Anterior cingulate cortex (tissue), 58 donors: ENCODE results near the gene SLC36A2.
A peak's percentile ranks its signal among the peaks of the same experiment; 100 is the strongest.
"Not testable (repeated sequence)": the region's sequence is repeated elsewhere in the genome, so short reads cannot be mapped to it uniquely, and the experiment has no call there.

ENCODE experiments used
- DNase-seq, 58 donors: peaks; one replicate each; lab custom pipeline; 2025; lab: John Stamatoyannopoulos, UW

The SLC36A2 gene

DNA sequence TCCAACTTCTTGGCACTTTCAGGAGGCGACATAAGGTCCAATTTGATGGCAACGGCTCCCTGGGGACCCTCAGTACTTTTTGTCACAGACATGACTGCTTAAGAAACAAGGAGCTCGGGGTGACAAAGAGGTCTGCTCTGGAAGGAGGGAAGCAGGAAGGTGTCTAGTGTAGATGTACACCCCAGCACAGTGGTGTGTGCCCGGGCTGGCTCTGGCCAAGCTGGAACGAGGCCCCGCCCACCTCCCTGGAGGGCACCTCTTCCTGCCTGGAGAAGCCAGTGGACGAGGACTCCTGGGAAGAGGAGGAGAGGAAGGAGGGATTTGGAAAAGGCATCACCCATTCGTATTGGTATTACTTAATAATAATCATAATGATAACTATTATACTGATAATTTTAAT lies at the start of gene SLC36A2:
SLC36A2 (minus strand) TSS at position 191 of the 400 bp plus-strand sequence; CDS start at position 92, 99 bp downstream.
- DNase-seq: no peak

DNA sequence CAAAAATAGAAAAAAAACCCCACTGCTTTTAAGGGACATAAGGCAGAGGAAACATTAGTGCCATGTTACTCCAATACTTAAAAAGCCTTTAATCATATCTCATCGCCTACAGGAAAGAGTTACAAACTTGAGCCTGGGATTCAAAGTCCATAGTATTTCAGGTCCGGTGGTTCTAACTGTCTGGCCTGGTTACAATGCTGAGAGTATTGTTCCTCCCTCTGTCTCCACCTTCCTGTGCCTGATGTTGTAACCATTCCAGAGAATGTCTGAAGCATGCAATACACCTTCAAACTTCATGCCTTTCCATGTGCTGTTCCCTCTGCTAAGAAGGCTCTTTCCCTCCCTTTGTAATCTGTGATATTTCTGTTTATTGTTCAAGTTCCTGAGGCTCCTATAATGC lies 41.6 kb upstream of the SLC36A2 start:
- DNase-seq: no peak

DNA sequence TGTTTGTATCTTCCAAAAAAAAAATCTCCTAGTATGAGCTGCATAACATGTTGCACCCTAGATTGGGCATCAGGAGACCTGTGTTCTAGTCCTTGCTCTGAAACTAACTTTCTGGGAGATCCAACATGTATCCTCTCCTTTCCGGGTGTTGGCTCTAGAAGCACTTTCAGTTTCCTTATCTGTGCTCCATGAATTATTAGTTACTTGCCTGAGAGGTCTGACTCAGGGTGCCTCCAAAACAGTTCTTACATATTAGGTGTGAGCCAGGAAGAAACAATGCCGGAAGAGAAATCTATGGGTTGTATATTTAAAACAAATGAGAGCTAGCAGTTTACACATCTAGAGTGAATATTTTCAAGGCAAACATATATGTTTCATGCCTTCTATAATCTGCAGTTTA lies 36.7 kb upstream of the SLC36A2 start:
- DNase-seq: no peak

DNA sequence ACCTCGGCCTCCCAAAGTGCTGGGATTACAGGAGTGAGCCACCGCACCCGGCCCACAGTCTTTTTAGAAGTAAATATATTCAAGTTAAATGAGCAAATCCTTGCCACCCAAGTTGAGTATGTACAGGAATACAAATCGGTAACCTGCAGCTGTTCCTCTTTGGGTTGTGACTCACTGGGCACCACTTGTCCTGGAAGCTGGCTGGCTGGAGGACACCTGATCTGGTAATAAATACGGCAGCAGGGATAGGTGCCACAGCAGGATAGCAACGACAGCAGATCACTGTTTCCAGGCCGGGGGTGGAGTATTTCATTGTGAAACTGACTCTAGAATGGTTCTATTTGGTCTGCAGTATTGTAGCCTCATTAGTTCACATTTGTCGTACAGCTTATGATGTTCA lies 35.7 kb upstream of the SLC36A2 start:
- DNase-seq: peak in 1 of 58 donors; percentile 2

DNA sequence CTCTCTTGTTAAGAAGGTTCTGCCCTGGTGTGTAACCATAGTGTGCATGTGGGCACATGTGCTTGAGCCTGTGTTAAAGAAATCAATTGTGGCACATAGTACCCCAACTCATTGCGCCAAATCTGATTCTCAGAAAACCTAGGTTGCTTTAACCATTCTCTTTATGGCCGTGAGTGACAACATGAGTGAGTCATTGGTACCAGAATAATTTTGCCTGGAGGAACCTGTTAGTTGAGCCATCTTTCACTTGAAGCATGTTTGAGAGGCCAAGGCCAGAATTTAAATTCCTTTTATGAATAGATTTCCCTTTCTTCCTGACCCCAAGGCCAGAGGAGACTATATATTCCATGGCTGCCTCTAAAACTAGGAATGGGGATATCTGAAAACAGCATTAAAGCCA lies 35.2 kb upstream of the SLC36A2 start:
- no peak for DNase-seq

DNA sequence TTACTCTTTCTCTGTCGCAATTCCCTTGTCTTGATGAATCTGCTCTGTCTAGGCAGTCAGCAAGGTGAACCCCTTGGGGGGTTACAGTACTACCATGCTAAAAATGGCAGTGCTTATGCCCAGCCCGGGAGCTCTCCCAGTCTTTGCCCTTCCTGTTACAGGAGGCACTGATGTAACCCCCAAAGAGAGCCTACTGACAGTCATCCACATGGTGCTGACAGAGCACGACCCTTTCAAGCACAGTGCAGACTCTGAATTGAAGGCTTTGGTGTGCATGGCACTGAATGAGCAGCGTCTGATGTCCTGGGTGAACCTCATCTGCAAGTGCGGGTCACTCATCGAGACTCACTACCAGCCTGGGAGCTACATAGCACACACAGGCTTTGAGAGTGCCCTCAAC lies 34.5 kb upstream of the SLC36A2 start:
- DNase-seq: no peak

DNA sequence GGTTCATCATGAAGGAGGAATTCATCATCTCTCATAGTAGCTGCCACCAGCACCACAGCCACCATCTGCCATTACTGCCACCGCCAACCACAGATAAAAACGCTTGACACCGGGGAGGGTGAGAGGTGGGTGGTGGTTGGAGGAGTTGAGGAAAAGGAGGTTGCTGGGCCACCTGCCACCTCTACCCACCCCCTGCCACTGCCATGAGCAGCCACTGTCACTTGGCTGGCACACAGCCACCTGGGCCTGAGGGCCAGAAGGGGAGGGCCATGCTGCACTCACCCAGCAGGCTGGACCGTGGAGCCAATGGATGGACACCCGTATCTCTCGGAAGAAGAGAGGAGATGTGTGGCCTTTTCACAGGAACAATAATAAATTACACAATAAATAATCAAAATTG lies 31.3 kb upstream of the SLC36A2 start:
- no peak for DNase-seq

DNA sequence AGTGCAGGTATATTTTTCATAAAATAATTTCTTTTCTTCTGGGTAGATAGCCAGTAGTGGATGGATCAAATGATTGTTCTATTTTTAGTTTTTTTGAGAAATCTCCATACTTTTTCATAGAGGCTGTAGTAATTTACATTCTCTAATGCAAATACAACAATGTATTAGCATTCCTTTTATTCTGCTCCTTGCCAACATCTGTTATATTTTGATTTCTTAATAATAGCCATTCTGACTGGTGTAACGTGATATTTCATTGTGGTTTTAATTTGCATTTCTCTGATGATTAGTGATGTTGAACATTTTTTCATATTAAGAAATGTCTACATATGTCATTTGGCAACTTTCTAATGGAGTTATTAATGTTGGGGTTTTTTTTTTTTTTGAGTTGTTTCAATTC lies 27.2 kb upstream of the SLC36A2 start:
- no peak for DNase-seq

DNA sequence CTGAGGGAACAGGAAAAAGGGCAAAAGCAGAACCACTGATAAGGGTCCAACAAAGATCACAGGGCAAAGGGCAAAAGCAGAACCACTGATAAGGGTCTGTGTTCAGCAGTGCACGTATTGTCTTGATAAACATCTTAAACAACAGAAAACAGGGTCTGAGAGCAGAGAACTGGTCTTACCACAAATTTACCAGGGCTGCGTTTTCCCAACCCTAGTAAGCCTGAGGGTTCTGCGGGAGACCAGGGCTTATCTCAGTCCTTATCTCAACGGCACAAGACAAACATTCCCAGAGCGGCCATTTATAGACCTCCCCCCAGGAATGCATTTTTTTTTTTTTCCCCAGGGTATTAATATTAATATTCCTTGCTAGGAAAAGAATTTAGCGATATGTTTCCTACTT lies 19.7 kb upstream of the SLC36A2 start:
- not testable (repeated sequence) for DNase-seq

DNA sequence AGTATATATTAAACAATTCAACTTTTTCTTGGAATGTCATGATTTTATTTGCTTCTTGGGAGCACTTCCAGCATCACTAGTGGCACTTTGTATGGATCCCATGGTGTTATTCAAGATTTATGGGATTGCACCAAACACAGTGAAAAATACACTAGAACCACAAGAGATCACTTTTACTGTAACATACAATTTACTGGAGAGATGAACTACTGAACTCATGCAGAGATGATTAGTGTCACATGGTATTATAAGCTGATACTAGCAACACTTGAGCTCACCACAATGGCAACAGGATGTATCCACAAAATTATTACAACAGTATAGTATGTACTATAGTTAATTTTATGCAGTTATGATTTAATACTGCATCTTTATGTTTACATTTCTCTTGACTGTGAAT lies 16.3 kb upstream of the SLC36A2 start:
- DNase-seq: no peak

DNA sequence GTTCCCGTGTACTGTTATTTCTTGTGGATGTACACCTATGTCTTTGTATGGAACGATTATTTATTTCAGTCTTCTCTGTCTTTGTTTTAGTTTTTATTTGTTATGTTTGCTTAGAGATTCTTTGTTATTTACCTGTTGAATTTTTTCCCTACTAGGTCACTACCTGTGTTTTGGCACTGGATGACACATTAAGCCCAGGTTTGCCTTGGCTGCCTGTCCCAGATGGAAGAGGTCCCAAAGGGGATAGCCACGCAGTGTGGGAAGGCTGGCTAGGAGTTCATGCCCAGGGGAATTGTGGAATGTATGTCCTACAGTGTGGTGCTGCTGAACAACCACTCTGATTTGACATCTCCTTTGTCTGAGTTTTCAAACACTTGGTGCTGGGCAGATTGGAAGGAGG lies 15.6 kb upstream of the SLC36A2 start:
- no peak for DNase-seq

DNA sequence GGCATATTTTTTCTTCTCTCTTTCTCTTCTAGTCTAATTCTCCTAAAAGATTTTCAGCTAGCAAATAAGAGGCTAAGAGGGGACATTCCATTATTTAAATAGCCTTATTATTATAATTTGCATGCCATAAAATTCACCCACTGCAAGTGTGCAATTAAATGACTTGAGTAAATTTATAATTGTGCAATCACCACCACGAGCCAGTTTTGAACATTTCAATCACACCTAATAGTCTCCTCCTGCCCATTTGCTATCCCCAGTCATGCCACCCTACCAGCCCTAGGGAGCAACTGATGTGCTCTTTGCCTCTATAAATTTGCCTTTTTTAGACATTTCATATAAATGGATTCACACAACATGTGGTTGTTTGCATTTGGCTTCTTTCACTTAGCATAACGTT lies 12.0 kb upstream of the SLC36A2 start:
- no peak for DNase-seq

DNA sequence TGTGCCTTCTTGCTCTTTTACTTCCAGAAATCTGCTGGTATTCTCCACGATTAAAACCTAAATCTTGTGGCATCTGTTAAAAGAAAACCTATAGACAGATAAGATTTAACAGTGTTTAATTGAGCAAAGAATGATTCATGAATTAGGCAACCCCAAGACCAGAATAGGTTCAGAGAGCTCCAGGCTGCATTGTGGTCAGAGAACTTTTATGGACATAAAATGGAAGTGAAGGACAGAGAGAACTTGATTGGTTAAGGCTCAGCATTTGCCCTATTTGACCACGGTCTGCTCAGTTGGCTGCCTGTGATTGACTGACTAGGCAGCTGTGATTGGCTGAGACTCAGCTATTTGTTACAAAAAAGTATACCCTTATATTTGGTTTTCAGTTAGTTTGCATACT lies 10.4 kb upstream of the SLC36A2 start:
- no peak for DNase-seq

DNA sequence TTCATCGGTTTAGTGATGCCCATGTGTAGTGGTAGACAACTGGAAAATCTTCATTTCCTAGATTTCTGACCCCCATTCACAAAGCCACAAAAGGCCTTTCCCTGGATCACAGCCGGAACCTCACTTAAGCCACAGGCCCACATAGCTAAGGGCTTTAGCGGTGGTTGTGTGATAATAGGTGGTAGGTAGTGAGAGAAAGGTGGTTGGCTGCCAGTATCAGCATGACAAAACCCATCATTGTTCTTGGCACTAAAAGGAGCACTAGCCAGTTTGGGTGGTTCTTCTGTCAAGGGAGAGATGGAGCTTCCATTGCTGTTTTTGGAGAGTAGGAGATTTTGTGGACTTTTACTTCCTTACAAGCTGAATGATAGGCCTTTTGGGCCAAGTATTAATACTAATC lies 9.7 kb upstream of the SLC36A2 start:
- no peak for DNase-seq

DNA sequence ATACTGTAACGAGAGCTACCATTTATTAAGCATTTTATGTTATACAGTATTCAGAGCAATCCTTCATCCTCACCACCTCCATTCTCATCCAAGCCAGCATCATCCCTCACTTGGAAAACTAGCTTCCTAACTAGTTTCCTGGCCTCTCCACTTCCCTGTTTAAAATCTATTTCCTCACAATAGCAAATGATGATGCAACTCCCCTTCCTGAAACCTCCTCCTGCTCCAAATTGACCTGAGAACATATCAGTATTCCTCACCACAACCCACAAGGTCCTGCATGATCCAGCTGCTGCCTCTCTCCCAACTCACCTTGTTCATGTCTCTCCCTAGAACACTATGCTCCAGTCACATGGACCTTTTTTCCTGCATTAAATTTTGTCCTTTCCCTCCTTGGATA lies 4.3 kb upstream of the SLC36A2 start:
- DNase-seq: no peak

DNA sequence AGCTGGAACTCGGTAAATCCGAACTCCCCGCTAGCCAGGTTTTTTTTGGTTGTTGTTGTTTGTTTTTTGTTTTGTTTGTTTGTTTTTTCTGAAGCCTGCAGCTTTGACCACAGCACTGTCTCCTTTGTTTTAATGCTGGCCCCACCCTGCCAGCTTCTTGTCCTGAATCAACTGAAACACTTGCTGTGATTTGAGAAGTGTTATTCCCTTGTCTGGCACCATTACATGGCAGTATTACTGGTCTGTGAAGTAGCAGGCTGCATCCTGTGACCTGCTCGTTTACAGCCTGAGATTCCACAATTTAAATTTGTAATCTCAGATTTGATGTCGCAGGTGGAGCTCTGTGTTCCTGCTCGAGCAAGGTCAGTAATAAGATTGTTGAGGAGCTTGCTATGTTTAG lies 1.4 kb upstream of the SLC36A2 start:
- DNase-seq: no peak

DNA sequence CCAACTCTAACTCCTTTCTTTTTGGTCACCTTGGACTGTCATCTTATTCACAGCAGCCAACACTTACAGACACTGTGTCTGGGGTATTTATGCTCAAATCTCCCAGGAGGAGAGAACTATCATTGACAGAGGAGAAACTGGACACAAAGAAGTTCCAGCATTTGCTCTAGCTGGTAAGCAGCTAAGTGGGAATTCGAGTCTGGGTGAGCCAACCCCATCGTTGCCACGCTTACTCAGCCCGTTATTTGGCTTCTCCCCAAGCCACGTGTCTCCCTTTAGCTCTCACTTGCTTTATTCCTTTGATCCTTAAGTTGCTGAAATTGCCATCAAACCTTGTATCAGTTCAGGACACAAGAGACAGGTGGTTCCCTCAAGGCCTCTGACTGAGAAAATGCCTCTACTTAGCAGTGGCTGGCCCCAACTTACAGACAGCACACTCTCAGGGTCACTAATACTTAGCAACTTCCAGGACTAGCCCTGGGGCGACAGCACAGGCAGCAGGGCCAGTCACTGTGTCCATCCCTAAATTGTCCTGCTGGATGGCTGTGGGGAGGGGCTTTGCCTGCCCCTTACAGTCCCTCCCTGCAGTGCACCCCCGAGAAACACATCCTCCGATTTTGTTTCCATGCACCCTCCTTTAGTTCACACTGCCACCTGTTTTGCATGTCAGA lies 1.4 kb downstream of the SLC36A2 start:
- no peak for DNase-seq

DNA sequence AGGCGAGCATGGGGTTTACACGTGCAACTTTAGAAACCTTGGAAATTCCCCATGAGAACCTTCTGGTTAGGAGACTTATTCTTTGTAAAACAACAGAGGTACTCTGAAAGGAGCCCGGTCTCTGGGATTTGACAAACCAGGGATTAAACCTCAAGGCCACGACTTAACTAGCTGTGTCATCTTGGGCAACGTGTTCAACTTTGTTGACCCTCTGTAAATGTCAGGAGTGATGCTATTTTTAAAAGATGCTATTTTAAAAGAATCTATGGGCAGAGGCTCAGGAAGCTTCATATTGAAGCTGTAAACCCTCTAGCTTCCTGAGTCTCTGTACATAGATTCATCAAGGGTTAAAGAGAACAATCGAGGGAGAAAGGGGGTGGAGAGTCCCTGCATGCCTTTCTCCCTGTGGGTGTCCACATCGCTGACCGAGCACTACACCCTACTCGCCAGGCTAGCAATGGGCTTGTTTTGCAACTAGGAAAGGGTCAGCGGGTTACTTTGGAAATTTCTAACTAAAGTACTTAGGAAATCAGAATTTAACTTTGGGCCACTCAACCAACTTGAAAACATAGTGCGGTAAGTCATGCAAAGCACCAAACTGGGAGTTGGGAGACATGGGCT lies 2.1 kb downstream of the SLC36A2 start:
- DNase-seq: no peak

DNA sequence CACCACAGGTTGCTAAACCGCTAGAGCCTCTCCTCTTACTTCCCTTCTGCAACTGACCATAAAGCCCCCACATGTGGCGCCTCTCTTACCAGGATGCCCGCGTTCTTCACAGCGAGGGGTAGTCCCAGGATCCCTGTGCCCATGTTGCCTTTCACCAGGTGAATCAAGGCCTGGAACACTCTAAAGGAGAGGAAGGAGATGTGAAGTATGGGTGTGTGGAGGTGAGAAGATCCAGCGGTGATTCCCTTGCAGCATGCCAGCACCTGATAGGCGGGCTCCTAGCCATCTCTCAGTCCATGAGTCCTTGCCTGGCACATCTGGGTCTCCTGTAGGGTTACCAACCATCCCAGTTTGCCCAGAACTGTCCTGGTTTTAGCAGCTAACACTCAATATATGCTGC lies 3.3 kb downstream of the SLC36A2 start:
- no peak for DNase-seq

DNA sequence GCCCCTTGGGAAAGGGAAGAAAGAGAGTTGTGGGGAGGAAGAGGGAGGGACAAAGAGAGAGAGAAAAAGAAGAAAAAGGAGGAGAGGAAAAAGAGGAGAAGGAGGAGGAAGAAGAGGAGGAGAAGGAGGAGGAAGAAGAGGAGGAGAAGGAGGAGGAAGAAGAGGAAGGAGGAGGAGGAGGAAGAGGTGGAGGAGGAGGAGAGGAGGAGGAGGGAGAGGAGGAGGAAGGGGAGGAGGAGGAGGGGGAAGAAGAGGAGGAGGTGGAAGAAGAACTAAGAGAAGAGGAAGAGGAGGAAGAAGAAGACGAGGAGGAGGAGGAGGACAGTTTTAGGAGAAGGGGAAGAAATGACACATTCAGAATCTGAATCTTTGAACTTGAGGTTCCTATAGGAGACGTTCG lies 7.4 kb downstream of the SLC36A2 start:
- DNase-seq: no peak

DNA sequence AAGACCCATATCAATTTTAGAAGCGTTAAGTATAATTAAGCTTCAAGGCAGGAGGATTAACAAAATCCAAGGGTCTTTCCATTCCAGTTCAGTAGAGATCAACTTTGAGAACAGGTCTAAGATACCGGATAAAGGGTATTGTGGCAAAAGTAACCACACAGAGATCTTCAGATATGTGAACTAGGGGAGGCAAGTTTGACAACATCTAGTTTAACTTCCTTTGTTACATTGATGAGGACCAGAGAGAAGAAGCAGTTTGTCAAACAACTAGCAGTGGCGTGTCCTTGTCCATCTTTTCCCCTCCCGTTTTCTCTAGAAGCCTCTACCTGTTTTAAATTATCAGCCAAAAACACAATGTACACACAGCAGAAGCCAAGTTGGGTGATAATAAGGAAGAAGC lies 8.6 kb downstream of the SLC36A2 start:
- DNase-seq: no peak

DNA sequence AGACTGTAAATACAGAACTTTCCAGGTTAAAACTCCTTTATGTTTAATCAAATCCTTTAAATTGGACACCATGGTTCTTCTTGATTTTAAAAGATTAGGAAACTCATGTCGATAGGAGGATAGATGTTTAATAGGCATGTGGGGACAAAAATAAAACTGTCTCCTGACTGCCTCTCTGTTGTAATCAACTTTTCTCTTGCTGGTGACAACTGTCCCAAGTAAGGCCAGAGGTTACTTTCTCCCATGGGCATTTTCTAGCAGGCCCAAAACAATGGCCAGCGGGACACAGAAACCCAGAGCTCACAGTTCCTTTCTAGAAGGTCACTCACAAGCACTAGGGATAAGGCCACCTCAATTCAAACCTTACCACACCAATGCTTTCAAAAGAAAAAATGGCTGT lies 14.5 kb downstream of the SLC36A2 start:
- DNase-seq: no peak

DNA sequence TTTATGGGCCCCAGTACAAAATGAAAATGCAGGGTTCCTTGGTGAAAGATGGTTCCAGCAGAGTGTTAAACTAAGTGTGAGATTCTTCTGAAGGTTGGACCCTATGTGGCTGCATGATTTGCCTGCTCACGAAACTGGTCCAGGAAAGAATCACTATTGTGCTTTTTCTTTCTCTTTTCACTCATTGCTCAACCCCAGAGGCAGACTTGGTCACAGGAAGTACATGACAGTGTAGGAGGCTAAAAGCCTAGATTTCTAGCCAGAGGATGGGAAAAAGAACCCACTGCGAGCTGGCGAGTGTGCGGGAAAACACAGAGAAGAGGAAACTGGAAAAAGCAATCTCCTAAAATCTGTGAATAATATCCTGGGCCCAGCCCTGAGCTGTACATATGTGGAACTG lies 18.6 kb downstream of the SLC36A2 start:
- DNase-seq: no peak
